PFSK-1 (cell line): Measurements from ENCODE around the gene CATSPER4.

Source experiments
- FOXP2 ChIP-seq: optimal IDR thresholded peaks from 2 replicates; pipeline ENCODE3; 2011; ENCODE audit warnings: borderline replicate concordance, control low read depth, inconsistent platforms; ENCODE audit not compliant: insufficient read depth; ENCODE audit errors: extremely low read length, extremely low read depth
- POLR2AphosphoS5 ChIP-seq: IDR thresholded peaks from 2 replicates; pipeline ENCODE4 v1.6.1; 2012; ENCODE audit warnings: low read depth, mild to moderate bottlenecking, control low read depth, low read length, moderate library complexity
- SIN3A ChIP-seq: IDR thresholded peaks from 2 replicates; pipeline ENCODE4 v1.6.1; 2012; ENCODE audit warnings: mild to moderate bottlenecking, low read length, moderate library complexity, borderline replicate concordance; ENCODE audit not compliant: insufficient read depth
- TAF1 ChIP-seq: IDR thresholded peaks from 2 replicates; pipeline ENCODE4 v1.6.1; 2012; ENCODE audit warnings: low read length, control low read depth, borderline replicate concordance; ENCODE audit not compliant: insufficient read depth
- TF ChIP-seq, protein P1 (sequence below), 2 experiments: IDR thresholded peaks; 2 replicates each; pipeline versions ENCODE4 v1.6.1 to v1.8.0; 2011 to 2012; ENCODE audit warnings: low read depth in 2 of 2, low read length in 2 of 2, control low read depth in 1 of 2, inconsistent platforms in 1 of 2, mild to moderate bottlenecking in 1 of 2, moderate library complexity in 1 of 2; ENCODE audit not compliant: insufficient read depth in 1 of 2

CATSPER4 gene

DNA sequence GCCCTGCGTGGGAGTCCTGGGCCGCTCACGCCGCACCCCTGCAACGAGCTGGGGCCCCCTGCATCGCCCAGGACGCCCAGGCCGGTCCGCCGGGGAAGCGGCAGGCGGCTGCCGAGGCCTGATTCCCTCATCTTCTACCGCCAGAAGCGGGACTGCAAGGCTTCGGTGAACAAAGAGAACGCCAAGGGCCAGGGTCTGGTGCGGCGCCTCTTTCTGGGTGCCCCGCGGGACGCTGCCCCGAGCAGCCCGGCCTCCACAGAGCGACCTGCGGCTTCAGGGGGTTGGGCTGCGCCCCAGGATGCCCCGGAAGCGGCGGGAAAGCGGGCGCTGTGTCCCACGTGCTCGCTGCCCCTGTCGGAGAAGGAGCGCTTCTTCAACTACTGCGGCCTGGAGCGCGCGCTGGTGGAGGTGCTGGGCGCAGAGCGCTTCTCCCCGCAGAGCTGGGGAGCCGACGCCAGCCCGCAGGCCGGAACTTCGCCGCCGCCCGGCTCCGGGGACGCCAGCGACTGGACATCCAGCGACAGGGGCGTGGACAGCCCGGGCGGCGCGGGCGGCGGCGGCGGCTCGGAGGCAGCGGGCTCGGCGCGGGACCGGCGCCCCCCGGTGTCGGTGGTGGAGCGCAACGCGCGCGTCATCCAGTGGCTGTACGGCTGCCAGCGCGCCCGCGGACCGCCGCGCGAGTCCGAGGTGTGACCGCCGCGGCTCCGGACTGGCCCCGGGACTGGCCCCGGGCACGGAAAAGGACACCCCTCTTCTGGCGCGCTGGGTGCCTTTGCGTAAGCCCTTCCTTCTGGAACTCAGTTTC lies 28.8 kb upstream of the CATSPER4 start:
- TF ChIP-seq, protein P1, sequence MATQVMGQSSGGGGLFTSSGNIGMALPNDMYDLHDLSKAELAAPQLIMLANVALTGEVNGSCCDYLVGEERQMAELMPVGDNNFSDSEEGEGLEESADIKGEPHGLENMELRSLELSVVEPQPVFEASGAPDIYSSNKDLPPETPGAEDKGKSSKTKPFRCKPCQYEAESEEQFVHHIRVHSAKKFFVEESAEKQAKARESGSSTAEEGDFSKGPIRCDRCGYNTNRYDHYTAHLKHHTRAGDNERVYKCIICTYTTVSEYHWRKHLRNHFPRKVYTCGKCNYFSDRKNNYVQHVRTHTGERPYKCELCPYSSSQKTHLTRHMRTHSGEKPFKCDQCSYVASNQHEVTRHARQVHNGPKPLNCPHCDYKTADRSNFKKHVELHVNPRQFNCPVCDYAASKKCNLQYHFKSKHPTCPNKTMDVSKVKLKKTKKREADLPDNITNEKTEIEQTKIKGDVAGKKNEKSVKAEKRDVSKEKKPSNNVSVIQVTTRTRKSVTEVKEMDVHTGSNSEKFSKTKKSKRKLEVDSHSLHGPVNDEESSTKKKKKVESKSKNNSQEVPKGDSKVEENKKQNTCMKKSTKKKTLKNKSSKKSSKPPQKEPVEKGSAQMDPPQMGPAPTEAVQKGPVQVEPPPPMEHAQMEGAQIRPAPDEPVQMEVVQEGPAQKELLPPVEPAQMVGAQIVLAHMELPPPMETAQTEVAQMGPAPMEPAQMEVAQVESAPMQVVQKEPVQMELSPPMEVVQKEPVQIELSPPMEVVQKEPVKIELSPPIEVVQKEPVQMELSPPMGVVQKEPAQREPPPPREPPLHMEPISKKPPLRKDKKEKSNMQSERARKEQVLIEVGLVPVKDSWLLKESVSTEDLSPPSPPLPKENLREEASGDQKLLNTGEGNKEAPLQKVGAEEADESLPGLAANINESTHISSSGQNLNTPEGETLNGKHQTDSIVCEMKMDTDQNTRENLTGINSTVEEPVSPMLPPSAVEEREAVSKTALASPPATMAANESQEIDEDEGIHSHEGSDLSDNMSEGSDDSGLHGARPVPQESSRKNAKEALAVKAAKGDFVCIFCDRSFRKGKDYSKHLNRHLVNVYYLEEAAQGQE (IDR thresholded peaks at IDR 0.05; ENCODE audit: insufficient read depth in 1 of 2, low read depth in 2 of 2, low read length in 2 of 2): no peak
- TF ChIP-seq FOXP2: no peak
- no peak for TF ChIP-seq TAF1
- TF ChIP-seq POLR2AphosphoS5: no peak
- TF ChIP-seq SIN3A: no peak

DNA sequence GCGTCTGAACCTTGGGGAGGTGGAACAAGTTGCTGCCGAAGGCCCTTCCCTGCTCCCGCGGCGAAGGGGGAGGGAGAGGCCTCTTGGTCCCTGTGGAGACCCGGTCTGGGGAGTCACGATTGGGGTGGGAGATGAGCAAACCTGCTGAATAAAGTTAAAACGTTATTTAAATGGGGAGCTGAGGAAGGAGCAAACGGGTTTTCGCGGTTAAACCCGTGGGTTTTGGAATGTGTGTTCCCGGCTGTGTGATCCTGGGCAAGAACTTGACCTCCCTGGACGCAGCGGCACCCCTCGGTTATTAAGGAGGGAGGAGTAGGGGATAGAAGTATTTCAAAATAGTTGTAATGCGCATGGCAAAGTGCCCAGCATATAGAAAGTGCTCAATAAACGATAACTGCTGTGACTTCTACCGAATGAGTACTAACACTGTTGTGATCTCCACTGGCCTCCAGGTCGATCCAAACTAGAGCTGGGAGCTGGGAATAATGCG lies 28.1 kb upstream of the CATSPER4 start:
- TF ChIP-seq, protein P1 (IDR thresholded peaks at IDR 0.05; ENCODE audit: insufficient read depth in 1 of 2, low read depth in 2 of 2, low read length in 2 of 2): no peak
- no peak for TF ChIP-seq POLR2AphosphoS5
- no peak for TF ChIP-seq FOXP2
- no peak for TF ChIP-seq SIN3A
- TF ChIP-seq TAF1: no peak

DNA sequence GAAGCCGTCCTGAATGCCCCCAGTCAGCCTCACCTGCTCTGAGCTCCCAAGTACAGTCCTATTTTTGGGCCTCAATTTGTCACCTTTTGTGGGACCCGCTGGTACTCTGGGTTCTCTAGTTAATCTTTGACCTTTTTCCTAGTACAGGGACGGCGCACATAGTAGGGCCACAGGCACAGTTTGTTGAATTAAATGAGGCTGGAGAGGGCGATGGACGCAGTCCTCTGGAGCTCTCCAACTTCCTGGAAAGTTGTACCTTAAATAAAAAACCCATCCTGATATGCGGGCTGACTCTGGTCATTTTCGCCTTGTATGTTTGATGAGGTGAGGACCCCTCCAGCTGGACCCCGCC lies 26.7 kb upstream of the CATSPER4 start:
- no peak for TF ChIP-seq FOXP2
- no peak for TF ChIP-seq TAF1

DNA sequence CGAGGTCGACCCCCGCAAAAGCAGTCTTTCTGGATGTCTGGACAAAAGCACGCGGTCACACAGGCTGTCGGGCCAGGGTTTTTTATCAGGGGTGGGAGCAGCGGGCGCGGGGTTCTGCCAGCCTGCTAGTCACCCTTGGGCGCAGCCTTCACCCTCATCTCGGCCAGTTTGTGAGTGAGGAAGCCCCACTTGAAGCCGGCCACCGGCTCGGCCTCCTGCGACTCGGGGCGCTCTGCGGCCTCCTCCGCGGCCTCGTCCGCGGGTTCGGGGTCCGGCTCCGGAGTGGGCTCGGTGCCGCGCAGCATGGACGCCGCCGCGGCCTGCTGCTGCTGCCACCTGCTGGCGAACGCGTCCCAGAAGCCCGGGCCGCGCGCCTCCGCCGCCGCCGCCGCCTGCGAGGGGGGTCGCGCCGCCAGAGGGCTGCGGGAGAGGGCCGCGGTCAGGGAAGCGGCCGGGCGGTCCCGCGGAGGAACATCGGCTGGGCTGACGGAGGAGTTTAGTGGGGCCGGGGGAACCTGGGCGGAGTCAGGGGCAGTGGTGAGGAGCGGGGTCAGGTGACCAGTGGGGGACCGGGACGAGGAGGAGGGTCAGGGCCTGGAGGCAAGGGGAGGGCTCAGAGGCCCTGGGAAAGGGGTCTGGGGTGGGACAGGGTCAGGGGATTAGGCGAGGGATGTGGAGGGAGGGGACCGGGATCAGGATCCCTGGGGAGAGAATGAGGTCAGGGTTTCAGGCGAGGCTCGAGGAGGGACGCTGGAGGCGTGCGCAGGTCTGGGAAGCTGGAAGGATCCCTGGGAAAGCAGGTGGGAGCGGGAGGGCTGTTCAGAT lies 26.2 kb upstream of the CATSPER4 start:
- TF ChIP-seq TAF1 (no peak), FOXP2 (no peak), SIN3A (no peak), POLR2AphosphoS5 (no peak)
- TF ChIP-seq, protein P1 (IDR thresholded peaks at IDR 0.05; ENCODE audit: insufficient read depth in 1 of 2, low read depth in 2 of 2, low read length in 2 of 2): no peak

DNA sequence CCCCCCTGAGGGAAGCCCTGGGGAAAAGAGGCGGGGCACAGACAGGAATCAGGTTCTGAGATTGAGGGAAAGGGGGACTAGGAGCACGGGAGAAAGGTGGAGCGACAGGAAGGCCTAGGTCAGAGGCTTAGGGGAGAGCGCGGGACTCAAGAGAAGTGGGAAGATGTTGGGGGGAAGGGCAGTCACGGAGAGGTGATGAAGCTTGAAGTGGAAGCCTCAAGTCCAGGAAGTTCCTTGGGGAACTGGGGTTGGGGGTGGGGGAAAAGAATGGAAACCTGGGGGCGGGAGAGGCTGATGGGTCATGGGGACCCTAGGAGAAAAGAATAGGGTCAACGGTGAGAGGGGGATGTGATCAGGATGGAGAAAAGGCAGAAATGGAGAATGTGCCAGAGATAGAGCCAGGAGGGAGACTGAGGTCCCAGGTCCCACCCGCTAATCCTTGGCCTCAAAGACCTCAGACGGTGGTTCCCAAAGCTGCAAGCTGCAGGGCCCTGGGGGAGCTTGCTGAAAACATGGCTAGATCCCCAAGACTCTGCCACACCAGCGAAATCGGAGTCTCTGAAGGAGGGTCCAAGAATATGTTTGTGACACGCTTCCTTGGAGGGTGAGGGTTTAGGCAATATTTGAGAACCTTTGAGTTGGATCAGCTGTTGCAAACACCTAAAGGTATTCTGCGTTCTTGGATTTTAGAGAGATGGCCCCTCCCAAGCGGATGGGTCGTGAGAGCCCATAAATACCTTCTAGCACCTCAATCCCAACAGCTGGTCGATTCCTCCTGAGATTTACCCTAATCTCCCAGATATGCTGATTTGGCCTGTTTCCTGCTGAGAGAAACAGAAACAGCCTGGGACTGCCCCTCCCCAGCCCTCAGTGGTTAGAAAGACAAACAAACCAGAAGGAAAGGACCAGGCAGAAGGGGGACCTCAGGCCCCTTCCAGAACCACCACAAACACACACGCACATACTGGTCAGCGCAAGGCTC lies 25.2 kb upstream of the CATSPER4 start:
- TF ChIP-seq SIN3A (no peak), FOXP2 (no peak), POLR2AphosphoS5 (no peak), TAF1 (no peak)
- TF ChIP-seq, protein P1 (IDR thresholded peaks at IDR 0.05; ENCODE audit: insufficient read depth in 1 of 2, low read depth in 2 of 2, low read length in 2 of 2): no peak
